ENCODE results near the gene KLHL18.
"Not testable (repeated sequence)": the region's sequence is repeated elsewhere in the genome, so short reads cannot be mapped to it uniquely, and the experiment has no call there.

Gene KLHL18

DNA sequence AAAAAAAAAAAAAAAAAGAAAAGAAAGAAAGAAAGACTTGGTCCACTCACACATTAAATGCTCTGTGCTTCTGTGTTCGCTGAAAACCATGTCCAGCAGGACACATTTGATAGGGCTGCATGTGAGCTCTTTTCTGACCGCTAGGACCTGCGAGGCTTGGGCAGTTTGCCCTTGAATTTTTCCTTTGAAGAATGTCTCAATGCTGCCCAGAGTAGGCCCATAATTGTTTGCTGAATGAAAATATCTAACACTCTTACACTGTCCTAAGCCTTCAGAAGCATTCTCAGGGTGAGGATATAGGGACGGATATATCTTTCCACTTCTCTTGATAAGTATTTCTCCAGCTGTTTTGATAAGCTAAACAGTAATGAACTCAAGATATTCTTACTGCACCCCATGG is 6.2 kb upstream of the KLHL18 start:
- DNase-seq: no peak

GRCh38 chr3:47280519-47280918 is 2.2 kb upstream of the KLHL18 start:
- DNase-seq: no peak

DNA sequence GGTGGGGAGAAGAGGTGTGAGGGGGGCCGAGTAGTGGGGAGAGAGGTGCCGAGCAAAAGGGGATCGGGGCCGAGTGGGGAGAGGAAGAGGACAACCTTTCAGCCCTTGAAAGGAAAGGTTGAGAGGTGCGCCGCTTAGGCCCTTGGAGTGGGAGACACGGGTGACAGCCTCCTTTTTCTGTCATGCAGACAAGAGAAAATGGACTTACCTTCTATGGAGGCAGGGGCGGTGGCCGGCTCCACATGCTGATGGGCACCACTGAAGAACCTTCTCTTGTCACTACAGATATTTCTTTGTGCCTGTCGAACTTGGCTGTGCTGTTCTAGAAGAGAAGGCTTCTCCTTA is 421 bp downstream of the KLHL18 start:
- DNase-seq: peak; percentile 16 to 21

DNA sequence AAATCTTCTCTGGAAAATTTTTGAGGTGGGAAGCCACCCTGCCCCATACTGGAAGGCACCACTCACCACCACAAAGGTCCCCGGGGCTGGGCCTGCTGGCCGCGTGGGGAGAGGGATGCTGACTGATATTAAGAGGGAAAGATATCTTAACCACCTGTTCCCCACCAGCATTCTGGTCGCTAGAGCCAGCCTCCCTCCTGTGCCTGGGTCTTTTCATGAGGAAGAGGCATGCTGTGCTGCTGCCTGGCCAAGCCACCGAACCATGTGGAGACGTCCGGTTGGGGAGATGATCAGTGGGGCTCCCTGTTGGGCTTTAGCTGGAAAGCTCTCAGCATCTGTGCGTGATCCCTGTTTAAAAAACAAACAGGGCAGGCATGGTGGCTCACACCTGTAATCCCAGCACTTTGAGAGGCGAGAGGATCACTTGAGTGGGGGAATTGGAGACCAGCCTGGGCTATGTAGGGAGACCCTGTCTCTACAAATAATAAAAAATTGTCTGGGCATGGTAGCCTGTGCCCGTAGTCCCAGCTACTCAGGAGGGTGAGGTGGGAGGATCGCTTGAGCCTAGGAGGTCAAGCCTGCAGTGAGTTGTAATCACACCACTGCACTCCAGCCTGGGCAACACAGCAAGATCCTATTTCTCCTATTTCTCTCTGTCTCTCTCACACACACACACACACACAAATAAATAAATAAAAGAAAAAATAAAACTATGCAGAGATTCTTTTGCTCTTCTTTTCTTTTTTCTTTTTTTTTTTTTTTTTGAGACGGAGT is 1.0 kb downstream of the KLHL18 start:
- peak; percentile 8 for DNase-seq

DNA sequence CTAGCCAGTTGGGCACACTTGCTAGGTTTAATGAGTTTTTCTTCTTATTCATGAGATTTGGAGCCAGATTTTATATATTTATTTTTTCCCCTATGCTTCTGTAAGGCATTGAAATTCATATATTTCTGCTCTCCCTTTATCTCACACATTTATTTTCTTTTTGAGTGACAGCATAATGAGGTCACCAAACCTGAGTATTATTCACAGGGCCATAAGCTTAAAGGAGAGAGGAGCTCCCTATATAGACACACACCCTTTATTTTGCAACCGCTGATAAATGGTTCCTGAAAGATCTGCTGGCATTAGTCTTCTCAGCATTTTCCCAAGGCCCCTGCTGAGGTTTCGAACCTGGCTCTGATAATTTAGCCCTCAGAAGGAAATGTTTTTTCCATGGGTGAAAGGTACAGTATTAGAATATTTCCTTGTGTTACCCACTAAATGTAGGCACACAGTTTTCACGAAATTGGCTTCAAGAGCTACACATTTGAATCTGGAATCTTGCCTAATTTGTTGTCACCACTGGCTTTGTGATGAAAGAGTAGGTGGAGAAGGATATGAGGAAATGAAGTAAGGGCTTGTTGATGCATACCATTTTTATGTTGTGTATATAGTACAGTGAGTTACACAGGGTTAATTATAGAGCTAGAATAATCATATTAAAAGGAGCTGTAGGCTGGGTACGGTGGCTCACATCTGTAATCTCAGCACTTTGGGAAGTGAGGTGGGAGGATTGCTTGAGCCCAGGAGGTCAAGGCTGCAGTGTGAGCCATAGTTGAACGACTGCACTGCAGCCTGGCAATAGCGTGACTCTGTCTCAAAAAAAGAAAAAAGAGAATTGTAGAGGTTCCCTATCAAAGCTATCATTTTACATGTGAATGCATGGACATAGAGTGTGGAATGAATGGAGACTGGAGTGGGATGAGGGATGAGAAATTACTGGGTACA is 6.5 kb downstream of the KLHL18 start:
- no peak for DNase-seq

DNA sequence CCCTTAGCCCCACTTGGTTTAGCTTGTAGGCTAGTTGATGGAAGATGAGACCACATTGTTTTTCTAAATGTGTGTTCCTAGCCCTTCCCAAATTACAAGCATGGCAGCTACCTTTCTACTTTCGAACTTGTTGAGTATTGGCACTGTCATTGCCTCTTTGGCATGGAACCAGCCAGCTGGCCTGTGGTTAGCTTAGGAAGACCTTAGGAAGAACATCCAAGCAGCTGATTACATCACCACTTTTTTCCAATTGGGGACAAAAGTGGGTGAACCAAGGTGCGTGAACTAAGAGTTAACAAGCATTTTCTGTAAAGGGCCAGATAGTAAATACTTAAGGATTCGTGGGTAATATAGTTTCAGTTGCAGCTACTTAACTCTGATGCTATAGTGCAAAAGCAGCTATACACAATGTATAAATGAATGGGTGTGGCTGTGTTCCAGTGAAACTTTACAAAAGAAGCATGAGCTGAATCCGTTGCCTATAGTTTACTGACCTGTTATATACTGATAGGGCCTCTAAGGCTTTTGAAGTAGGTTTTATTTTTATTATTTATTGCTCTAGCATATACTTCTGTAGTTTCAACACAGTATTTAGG is 8.5 kb downstream of the KLHL18 start:
- DNase-seq: no peak

DNA sequence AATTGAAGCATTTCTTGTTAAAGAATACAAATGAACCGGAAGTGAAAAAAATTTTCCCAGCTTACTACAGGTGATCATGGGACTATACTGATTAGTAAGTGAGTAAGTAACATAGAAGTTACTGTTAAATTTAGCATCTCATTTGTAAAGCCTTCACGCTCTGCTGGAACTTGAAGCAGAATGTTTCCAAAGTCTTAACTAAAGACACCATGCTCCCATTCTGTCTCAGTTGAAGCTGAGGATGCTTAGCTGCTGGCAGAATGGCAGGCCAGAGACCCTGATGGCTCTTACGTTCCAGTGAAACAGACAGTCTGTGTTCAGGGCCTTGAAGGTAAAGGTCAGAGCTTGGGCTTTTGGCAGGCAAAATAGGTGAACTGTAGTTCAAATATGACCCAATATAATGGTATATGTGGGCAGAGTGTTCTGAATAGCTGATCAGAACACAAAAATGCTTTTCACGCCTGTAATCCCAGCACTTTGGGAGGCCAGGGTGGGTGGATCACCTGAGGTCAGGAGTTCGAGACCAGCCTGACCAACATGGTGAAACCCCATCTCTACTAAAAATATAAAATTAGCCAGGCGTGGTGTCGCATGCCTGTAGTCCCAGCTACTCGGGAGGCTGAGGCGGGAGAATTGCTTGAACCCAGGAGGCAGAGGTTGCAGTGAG is 9.1 kb downstream of the KLHL18 start:
- not testable (repeated sequence) for DNase-seq

- DNase-seq: no peak
Observed at GRCh38 chr3:47293822-47294221, 11.1 kb downstream of the KLHL18 start.

- DNase-seq: no peak
Observed at GRCh38 chr3:47294392-47294791, 11.6 kb downstream of the KLHL18 start.

GRCh38 chr3:47295322-47295721 is 12.6 kb downstream of the KLHL18 start:
- no peak for DNase-seq

GRCh38 chr3:47295976-47296375 is 13.2 kb downstream of the KLHL18 start:
- no peak for DNase-seq

DNA sequence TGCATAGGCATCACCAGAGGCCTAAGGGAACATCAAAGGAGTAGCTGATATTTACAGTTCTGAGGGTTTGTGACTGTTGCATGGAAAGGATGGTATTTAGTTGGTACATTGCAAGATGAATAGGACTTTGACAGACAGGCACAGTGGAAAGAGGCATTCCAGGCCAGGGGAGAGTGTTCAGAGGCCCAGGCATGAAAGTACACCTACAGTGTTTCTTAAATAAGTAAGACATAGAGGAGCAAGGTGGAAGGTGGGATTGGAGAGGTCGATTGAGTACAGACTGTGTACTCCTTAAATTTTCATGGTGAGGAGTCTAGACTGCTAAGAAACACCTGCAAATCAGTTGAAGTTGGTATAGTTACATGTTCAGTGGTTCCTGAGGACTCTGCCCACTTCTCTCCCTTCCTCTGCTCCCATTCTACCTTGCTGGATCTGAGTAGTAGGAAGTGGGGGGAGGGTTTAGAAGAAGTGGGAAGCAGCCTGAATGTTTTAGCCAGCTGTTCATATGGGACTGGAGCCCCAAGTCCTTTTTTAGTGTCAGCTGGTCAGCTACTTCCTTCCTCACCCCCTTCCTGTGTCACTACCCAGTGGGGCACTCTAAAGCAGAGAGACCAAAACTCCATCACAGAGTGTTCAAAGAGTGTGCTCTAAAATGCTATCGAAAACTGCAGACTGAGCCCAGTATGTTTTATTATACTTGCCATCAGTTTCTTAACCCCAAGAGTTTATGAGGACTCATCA is 14.0 kb downstream of the KLHL18 start:
- DNase-seq: no peak

DNA sequence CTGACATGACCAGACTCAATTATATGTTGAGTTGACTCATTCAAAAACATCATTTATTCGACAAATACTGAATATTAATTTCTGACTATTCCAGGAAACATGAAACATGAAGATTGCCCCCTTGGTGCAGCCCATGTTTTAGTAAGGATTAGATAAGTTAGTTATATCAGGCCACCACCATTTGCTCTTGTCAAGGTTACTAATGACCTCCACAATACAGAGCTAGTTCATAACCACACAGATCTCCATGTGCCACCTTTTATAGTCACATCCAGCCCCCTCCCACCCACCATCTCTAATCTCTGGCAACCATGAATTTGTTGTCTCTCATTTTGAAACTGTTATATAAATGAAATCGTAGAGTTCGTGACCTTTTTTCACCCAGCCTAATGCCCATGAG is 15.7 kb downstream of the KLHL18 start:
- no peak for DNase-seq

DNA sequence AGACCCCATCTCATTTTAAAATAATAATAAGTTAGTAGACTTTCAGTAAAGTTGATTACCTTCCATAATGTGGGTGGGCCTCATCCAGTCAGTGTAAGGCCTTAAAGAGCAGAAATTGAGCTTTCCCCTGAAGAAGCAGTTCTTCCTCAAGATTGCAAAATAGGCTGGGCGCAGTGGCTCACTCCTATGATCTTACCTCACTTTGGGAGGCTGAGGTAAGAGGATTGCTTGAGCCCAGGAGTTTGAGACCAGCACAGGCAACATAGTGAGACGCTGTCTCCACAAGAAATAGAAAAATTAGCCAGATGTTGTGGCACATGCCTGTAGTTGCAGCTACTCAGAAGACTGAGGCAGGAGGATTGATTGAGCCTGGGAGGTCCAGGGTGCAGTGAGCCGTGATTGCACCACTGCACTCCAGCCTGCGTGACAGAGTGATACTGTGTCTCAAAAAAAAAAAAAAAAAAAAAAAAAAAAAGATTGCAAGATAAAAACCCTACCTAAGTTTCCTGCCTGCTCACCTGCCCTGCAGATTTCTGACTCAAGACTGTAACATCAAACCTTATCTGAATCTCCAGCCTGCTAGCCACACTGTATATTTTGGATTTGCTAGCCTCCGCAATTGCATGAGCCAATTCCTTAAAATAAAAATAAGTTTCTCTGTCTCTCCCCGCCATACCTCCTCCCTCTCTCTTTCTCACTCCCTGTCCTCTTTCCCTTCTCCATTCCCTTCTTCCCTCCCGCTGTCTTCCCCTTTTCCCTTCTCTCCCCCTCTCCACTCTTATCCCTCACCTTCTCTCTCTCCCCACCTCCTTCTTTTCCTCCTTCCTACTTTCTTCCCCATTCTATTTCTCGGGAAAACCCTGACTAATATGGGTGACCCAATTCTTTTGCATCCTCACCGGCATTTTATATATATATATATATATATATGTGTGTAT is 16.9 kb downstream of the KLHL18 start:
- no peak for DNase-seq

GRCh38 chr3:47301456-47301855 is 18.7 kb downstream of the KLHL18 start:
- DNase-seq: no peak

GRCh38 chr3:47306022-47306421 is 23.3 kb downstream of the KLHL18 start:
- DNase-seq: no peak

DNA sequence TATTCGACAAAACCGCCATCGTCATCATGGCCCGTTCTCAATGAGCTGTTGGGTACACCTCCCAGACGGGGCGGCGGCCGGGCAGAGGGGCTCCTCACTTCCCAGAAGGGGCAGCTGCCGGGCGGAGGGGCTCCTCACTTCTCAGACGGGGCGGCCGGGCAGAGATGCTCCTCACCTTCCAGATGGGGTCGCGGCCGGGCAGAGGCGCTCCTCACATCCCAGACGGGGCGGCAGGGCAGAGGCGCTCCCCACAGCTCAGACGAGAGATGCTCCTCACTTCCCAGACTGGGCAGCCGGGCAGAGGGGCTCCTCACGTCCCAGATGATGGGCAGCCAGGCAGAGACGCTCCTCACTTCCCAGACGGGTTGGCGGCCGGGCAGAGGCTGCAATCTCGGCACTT is 26.5 kb downstream of the KLHL18 start:
- not testable (repeated sequence) for DNase-seq

- no peak for DNase-seq
Observed at GRCh38 chr3:47310391-47310790, 27.6 kb downstream of the KLHL18 start.

DNA sequence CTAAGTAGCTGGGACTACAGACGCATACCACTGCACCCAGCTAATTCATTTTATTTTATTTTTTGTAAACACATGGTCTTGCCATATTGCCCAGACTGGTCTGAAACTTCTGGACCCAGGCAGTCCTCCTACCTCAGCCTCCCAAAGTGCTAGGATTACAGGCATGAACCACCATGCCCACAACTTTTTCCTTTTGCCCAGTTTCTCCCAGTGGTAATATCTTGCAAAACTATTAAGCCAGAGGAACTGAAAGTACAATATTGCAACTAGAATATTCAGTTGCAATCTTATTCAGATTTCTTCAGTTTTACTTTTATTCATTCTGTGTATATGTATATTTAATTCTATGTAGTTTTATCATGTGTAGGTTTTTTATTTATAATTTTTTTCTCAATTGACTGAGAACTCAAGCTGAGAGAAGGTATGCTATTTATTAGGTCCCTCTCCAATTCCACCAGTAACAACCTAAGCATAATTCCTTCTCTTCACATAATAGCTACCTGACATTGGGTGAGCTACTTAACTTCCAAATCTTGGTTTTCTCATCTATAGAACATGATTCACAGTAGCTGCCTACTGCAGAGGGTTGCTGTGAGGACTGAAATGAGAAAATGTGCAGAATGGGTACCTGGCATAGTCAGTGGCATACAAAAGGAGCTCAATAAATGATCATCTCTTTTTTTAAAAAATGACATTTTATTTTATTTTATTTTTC is 30.8 kb downstream of the KLHL18 start:
- no peak for DNase-seq

- DNase-seq: no peak
Observed at GRCh38 chr3:47314056-47314764, 31.5 kb downstream of the KLHL18 start.

Data from stimulated activated CD4-positive, alpha-beta T cell treated with anti-CD3 and anti-CD28 coated beads, Interleukin-4, amount 100 ng/mL, for 4 hours (primary cell).